HG02852 (cell line): Measurements from ENCODE around the gene MYCL.
"Not testable (repeated sequence)": the region's sequence is repeated elsewhere in the genome, so short reads cannot be mapped to it uniquely, and the experiment has no call there.

Experiments used
- ATAC-seq: cut with Tn5 transposase; IDR thresholded peaks from one replicate; pipeline ENCODE4 v1.9.1; 2021; ENCODE audit warnings: mild to moderate bottlenecking, moderate library complexity; ENCODE audit not compliant: unreplicated experiment

MYCL gene

GRCh38 chr1:39892601-39893595 is 8.8 kb downstream of the MYCL start:
- ATAC-seq: no peak

GRCh38 chr1:39890880-39891279 is 10.8 kb downstream of the MYCL start:
- ATAC-seq: no peak

- no peak for ATAC-seq
Observed at GRCh38 chr1:39890273-39890672, 11.4 kb downstream of the MYCL start.

GRCh38 chr1:39886757-39887231 is 14.9 kb downstream of the MYCL start:
- no peak for ATAC-seq

- no peak for ATAC-seq
Observed at GRCh38 chr1:39885516-39885915, 16.2 kb downstream of the MYCL start.

GRCh38 chr1:39882152-39882551 is 19.6 kb downstream of the MYCL start:
- no peak for ATAC-seq

- no peak for ATAC-seq
Observed at GRCh38 chr1:39877980-39878956, 23.4 kb downstream of the MYCL start.

GRCh38 chr1:39877231-39877778 is 24.4 kb downstream of the MYCL start:
- ATAC-seq: no peak

GRCh38 chr1:39876144-39876543 is 25.6 kb downstream of the MYCL start:
- ATAC-seq: no peak

- no peak for ATAC-seq
Observed at GRCh38 chr1:39872698-39873097, 29.0 kb downstream of the MYCL start.

GRCh38 chr1:39871796-39872195 is 29.9 kb downstream of the MYCL start:
- ATAC-seq: no peak

GRCh38 chr1:39871043-39871442 is 30.7 kb downstream of the MYCL start:
- not testable (repeated sequence) for ATAC-seq

GRCh38 chr1:39869538-39870112 is 32.1 kb downstream of the MYCL start:
- not testable (repeated sequence) for ATAC-seq

GRCh38 chr1:39866767-39867166 is 35.0 kb downstream of the MYCL start:
- no peak for ATAC-seq

GRCh38 chr1:39865762-39866161 is 36.0 kb downstream of the MYCL start:
- ATAC-seq: no peak

GRCh38 chr1:39863177-39863576 is 38.5 kb downstream of the MYCL start:
- no peak for ATAC-seq

GRCh38 chr1:39861003-39861402 is 40.7 kb downstream of the MYCL start:
- ATAC-seq: no peak

- ATAC-seq: no peak
Observed at GRCh38 chr1:39859859-39860812, 41.6 kb downstream of the MYCL start.

- no peak for ATAC-seq
Observed at GRCh38 chr1:39858315-39858714, 43.4 kb downstream of the MYCL start.
